Activated naive CD4-positive, alpha-beta T cell treated with anti-CD3 and anti-CD28 coated beads, Interleukin-2, amount 50 U/mL, for 16 hours (primary cell): Measurements from ENCODE around the gene DNASE1L1.
"Not testable (repeated sequence)": the region's sequence is repeated elsewhere in the genome, so short reads cannot be mapped to it uniquely, and the experiment has no call there.

Experiments used
- DNase-seq: peaks from one replicate; pipeline ENCODE4 v3.0.0-alpha.2; 2020

DNASE1L1 gene

GRCh38 chrX:154403192-154403591 is 5.9 kb downstream of the DNASE1L1 start:
- DNase-seq = no peak

- DNase-seq = no peak
Observed at GRCh38 chrX:154402622-154403127, 6.4 kb downstream of the DNASE1L1 start.

GRCh38 chrX:154401918-154402621 is 7.0 kb downstream of the DNASE1L1 start:
- DNase-seq = no peak

GRCh38 chrX:154401045-154401799 is 7.8 kb downstream of the DNASE1L1 start:
- peak; percentile 33 for DNase-seq

GRCh38 chrX:154400369-154400817 is 8.7 kb downstream of the DNASE1L1 start:
- not testable (repeated sequence) for DNase-seq

- DNase-seq = peak; percentile 30
Observed at GRCh38 chrX:154399527-154400368, 9.3 kb downstream of the DNASE1L1 start.

GRCh38 chrX:154398668-154399526 is 10.2 kb downstream of the DNASE1L1 start:
- DNase-seq = peak; percentile 81

- DNase-seq = peak; percentile 88
Observed at GRCh38 chrX:154397888-154398667, 11.0 kb downstream of the DNASE1L1 start, which contains the start of gene RPL10. TSS of gene RPL10 (plus strand) at chrX:154398377. CDS start at chrX:154398520, 143 bp downstream.

GRCh38 chrX:154396973-154397887 is 11.8 kb downstream of the DNASE1L1 start:
- DNase-seq = peak; percentile 70

GRCh38 chrX:154396363-154396762 is 12.7 kb downstream of the DNASE1L1 start:
- DNase-seq = not testable (repeated sequence)

GRCh38 chrX:154389812-154390747 is 19.0 kb downstream of the DNASE1L1 start:
- DNase-seq = not testable (repeated sequence)

GRCh38 chrX:154388649-154389048 is 20.4 kb downstream of the DNASE1L1 start:
- not testable (repeated sequence) for DNase-seq

GRCh38 chrX:154388094-154388493 is 21.0 kb downstream of the DNASE1L1 start:
- not testable (repeated sequence) for DNase-seq

GRCh38 chrX:154384284-154384892 is 24.7 kb downstream of the DNASE1L1 start:
- no peak for DNase-seq

GRCh38 chrX:154383359-154384283 is 25.4 kb downstream of the DNASE1L1 start:
- no peak for DNase-seq

GRCh38 chrX:154382483-154383069 is 26.5 kb downstream of the DNASE1L1 start:
- DNase-seq = no peak

- DNase-seq = no peak
Observed at GRCh38 chrX:154381271-154381670, 27.8 kb downstream of the DNASE1L1 start.
